HUDEP-2 (cell line): Measurements from ENCODE around the gene HRC.

Experiments
- DNase-seq, 76 experiments: peaks; one replicate each; lab custom pipeline; 2025; ENCODE audit not compliant: unreplicated experiment in 76 of 76; lab: John Stamatoyannopoulos, UW

HRC gene

DNA sequence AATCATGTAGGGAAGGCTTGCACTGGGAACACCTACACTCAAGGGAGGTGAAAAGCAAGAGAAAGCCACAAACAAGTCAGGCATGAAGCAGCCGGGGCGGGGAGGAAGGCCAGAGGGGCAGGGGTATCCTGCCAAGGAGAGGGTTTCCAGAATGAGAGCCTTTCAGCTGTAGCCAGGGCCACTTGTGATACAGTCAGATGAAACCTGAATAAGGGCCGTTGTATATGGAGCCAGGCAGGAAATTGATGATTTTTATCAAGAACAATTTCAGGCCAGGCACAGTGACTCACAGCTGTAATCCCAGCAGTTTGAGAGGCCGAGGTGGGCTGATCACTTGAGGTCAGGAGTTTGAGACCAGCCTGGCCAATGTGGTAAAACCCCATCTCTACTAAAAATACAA lies 6.8 kb upstream of the HRC start:
- DNase-seq: peak in 3 of 76 experiments; percentile 15 to 17 (median 17)

- DNase-seq: no peak
These were observed 5.4 kb upstream of the HRC start for GRCh38 chr19:49160450-49161189.

DNA sequence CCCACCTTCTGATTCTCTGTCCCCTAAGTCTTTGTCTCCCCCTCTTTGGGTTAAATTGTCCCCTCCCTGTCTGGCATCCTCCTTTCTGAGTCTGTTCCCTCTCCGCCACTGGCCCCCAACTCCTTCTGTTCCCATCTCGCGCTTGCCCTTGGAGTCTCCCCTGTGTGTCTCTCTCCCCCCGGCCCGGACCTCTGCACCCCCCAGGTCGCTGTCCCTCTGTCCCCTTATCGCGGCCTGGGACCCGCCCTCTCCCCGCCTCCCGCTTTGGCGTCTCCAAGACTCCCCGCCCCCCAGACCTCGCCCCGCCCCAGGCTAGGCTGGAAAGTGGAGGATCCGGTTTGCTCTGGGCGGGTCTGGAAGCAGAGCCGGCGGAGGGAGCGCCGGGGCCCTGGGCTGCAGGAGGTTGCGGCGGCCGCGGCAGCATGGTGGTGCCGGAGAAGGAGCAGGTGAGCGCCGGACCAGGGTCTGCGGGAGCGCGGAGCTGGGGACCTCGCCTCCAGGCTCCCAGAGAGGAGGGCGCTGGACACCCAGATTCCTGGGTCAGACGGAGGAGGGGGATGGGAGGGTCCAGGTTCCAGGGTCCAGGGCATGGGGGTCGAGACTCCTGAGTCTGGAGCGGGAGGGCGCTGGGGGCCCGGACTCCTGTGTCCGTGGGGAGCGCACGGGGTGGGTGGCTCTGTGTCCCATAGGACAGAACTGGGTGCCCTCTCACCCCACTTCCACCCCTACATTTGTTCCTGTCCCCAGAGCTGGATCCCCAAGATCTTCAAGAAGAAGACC lies 2.4 kb upstream of the HRC start, which contains the start of gene TRPM4:
TSS of gene TRPM4 (plus strand) at position 348 of the 780 bp plus-strand sequence. CDS start at position 423, 75 bp downstream.
- DNase-seq: peak in 68 of 76 experiments; percentile 11 to 91 (median 73)

DNA sequence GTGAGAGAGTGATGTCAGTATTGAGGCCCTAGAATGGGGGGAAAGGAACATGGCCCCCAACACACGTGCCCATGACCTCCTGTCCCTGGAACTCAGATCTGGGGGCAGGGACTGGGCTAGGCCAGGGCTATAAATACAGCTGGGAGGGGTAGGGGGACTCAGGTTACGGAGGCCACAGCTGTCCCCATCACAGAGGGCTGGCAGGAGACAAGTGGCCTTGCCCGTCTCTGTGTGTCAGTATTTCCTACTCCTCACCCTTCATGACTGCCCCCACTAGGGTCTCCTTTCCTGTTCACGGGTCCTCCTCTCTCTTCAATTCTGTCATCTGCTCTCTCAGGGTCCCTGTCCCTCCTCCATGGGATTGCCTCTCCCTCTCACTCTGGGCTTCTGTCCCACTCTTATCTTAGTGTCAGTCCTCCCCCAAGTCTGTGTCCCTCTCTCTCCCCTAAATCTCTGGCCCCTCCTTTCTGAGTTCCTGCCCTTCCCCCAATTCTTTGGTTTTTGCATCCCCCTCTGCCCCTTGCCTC lies 687 bp upstream of the HRC start:
- no peak for DNase-seq

DNA sequence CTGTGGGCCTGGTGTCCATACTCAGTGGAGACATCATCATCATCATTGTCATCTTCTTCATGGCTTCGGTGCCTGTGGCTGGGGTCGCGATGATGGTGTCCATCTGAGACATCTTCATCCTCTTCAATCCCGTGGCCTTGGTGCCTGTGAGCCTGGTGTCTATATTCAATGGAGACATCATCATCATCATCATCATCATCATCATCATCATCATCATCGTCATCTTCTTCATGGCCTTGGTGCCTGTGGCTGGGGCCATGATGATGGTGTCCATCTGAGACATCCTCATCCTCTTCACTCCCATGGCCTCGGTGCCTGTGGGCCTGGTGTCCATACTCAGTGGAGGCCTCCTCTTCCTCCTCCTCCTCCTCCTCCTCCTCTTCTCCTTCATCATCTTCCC lies 917 bp downstream of the HRC start:
- DNase-seq: no peak

- DNase-seq: no peak
These were observed 1.9 kb downstream of the HRC start for GRCh38 chr19:49153167-49153809.

DNA sequence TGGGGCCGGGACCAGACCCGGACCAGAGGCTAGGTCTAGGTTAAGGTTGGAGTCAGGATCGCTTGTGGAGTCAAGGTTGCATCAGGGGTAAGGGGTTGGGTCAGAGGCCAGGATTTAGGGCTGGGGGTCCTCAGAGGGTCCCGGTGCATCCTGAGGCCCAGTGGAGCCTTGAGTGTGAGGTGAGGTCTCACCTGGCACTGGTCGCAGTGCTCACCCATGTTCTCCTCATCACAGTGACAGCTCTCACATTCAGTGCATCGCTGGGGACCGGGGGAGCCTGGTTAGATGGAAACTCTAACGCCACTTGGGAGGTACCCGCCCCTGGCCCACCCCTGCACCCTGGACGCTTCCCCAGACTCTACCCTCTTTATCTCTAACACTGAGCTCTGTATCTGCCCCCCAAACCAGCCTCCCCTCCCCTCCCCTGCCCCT lies 3.1 kb downstream of the HRC start:
- DNase-seq: no peak

DNA sequence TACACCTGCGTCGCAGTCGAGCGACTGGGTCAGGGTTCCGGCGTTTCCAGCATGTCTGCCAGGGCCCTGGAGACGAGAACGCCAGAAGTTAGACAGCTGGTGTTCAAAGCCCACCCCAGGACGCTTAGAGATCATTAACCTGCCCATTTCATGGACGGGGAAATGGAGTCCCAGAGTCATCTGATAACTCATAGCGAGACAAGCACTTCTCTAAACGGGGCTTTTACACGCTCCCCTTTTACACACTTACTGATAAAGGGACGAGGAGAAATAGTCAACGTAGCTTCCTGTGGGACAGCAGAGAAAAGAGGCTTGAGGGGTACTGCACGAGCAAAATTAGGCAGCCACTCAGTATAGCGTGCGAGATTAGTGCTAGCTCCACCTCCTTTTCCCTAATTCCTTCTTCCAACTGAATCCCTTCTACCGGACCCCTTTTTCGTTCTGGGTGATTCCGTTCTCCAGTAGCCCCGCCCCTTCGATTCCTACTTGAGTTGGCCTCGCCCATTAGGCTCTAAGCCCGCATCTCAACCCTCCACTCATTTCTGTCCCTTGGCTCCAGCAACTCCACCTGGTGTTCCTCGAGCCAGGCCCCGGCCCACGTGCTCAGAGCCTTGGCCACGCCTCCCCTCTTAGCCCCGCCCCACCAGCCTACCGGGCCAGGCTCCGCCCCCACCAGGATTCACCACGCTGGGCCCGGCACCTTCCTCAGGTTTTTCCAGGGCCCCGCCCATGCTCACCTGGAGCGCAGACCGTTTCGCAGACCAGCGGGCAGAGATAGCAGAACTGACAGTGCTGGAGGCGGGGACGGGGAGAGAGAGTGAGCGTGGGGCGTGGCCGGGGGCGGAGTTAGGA lies 3.7 kb downstream of the HRC start:
- DNase-seq: peak in 72 of 76 experiments; percentile 59 to 96 (median 86)

GRCh38 chr19:49150944-49151243 lies 4.3 kb downstream of the HRC start:
- peak in 2 of 76 experiments; percentile 16 to 60 for DNase-seq

DNA sequence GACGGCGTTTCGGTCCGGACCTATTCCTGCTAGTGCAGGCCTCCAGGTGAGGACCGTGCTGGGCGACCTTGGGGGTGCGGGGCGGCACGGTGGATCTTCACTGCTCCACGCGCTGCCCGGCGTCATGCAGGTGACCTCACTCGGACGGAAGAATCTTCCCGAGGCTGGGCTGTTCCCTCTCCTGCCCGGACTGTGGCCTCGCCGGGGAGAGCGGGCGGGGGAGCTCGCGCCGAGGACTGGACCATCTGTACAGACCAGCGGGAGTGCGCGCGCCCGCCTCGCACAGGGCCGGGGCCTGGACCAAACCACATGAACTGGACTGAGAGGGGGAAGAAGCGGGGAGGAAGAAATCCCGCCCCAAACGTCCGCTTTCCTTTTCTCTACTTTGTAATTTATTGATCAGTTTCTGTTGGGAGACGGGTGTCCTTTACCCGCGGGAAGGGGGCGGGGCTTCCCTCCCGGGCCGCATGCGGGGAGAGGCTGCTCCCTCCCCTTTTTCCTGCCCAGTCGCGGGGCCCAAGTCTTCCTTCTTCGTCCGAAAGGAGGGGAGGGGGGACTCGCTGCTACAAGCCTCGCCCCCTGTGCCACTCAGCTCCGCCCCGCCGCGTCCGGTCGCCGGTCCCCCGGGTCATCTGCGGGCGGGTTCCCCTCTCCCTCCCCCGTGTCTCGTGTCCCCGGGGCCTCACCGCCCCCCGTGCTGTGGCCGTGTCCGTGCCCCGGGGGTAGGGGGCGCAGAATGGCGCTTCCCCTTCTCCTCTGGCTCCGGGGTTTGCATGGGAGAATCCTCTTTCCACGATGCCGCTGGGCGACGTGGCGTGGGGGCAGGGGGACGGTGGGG lies 4.9 kb downstream of the HRC start:
- peak in 72 of 76 experiments; percentile 42 to 99 (median 86) for DNase-seq

GRCh38 chr19:49149652-49150105 lies 5.5 kb downstream of the HRC start:
- peak in 67 of 76 experiments; percentile 26 to 97 (median 68) for DNase-seq

- peak; percentile 72 to 100 (median 100) for DNase-seq
These were observed 6.2 kb downstream of the HRC start for GRCh38 chr19:49148784-49149651.

DNA sequence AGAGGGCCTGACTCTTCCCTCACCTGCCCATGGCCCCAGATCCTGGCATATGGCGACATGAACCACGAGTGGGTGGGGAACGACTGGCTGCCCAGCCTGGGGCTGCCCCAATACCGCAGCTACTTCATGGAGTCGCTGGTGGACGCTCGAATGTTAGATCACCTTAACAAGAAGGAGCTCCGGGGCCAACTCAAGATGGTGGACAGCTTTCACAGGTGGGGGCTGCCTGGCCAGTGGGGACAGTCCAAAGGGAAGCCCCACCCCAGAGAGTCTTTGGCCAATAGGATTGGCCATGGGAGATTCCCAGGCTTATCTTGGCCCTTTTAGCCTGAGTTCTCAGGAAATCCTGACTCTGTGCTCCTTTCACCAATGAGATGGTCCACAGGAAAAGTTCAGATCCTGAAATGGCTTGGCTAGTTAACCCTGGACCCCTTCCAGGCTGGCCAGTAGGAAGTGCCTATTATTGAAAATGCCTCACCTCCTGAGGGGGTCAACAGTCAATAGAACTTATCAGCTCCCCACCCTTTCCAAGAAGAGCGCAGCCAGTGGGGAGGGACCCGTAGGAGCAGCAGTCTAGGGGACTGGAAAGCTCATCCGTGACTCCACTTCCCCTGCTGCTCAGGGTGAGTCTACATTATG lies 7.0 kb downstream of the HRC start:
- no peak for DNase-seq

DNA sequence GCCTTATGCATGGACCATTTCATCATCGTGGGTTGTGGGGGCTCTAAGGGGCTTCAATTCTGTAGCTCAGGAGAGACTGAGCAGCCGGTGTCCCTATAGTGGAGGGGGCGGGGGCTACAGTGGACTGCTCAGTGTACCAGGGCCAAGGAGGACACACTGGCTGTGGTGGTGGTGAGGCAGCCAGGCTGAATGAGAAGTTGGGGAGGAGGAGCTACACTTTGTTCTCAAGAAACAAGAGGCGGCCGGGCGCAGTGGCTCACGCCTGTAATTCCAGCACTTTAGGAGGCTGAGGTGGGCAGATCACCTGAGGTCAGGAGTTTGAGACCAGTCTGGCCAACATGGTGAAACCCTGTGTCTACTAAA lies 8.8 kb downstream of the HRC start:
- peak in 1 of 76 experiments; percentile 63 for DNase-seq

GRCh38 chr19:49145573-49146407 lies 9.4 kb downstream of the HRC start:
- DNase-seq: peak in 72 of 76 experiments; percentile 20 to 98 (median 78)

DNA sequence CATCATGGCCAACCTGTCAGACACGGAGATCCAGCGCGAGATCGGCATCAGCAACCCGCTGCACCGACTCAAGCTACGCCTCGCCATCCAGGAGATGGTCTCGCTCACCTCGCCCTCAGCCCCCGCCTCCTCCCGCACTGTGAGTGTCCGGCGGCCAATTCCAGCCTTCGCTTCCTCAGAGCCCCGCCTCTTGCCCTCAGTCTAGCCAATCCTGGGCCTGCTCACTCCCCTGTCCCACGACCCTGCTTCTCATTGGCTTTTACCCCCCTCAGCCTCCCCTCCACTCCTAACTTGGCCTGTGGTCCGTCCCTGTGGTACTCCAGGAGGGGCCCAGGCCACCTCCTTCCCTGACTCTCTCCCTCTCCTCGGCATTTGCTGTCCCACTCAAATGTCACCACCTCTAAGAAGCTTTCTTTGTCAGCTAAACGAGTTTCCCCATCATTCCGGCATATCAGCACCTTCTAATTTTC lies 12.3 kb downstream of the HRC start:
- peak in 63 of 76 experiments; percentile 23 to 92 (median 72) for DNase-seq

DNA sequence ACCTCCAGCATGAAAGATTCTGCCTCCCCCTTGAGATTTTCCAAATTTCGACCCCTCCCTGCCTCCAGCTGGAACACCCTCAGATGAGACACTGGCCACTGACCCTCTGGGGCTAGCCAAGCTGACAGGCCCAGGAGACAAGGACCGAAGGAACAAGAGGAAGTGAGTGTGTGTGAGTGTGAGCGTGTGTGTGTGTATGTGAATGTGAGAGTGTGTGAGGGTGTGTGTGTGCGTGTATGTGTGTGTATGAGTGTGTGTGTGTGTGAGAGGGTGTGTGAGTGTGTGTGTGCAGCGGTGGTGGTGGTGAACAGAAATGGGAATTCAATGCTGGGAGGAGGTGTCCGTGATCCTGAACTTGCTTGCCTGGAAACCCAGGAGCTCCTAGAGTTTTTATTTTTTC lies 13.8 kb downstream of the HRC start:
- no peak for DNase-seq
